Ishikawa (cell line): ENCODE measurements around the gene SHQ1.

Experiments
- CEBPB ChIP-seq: IDR thresholded peaks from 2 replicates; pipeline ENCODE4 v1.6.1; 2012
- CREB1 ChIP-seq: IDR thresholded peaks from 2 replicates; pipeline ENCODE4 v1.6.1; 2012; ENCODE audit warnings: low read depth
- EGR1 ChIP-seq: IDR thresholded peaks from 2 replicates; pipeline ENCODE4 v1.6.1; 2012
- EP300 ChIP-seq: IDR thresholded peaks from 2 replicates; pipeline ENCODE4 v1.6.1; 2012; ENCODE audit warnings: borderline replicate concordance
- FOXM1 ChIP-seq: IDR thresholded peaks from 2 replicates; pipeline ENCODE4 v1.6.1; 2012; ENCODE audit warnings: low read depth, borderline replicate concordance
- MAX ChIP-seq: IDR thresholded peaks from 2 replicates; pipeline ENCODE4 v1.6.1; 2012
- NFIC ChIP-seq: IDR thresholded peaks from 2 replicates; pipeline ENCODE4 v1.6.1; 2012
- RAD21 ChIP-seq: IDR thresholded peaks from 2 replicates; pipeline ENCODE4 v1.6.1; 2012; ENCODE audit warnings: low read depth
- REST ChIP-seq: IDR thresholded peaks from 2 replicates; pipeline ENCODE4 v1.6.1; 2012; ENCODE audit warnings: low read depth, mild to moderate bottlenecking
- TAF1 ChIP-seq: IDR thresholded peaks from 2 replicates; pipeline ENCODE4 v1.6.1; 2012; ENCODE audit warnings: low read depth, mild to moderate bottlenecking
- TCF12 ChIP-seq: IDR thresholded peaks from 2 replicates; pipeline ENCODE4 v1.6.1; 2012; ENCODE audit warnings: low read depth
- TEAD4 ChIP-seq: IDR thresholded peaks from 2 replicates; pipeline ENCODE4 v1.6.1; 2012
- USF1 ChIP-seq: IDR thresholded peaks from 2 replicates; pipeline ENCODE4 v1.6.1; 2012
- YY1 ChIP-seq: IDR thresholded peaks from 2 replicates; pipeline ENCODE4 v1.6.1; 2012; ENCODE audit warnings: low read depth
- ZBTB7A ChIP-seq: IDR thresholded peaks from 2 replicates; pipeline ENCODE4 v1.6.1; 2012; ENCODE audit warnings: low read depth

Gene SHQ1

GRCh38 chr3:72768936-72769335 lies 79.3 kb downstream of the SHQ1 start:
- TF ChIP-seq TCF12, result no peak
- TF ChIP-seq RAD21, result no peak
- TF ChIP-seq ZBTB7A, result no peak
- TF ChIP-seq CEBPB, result no peak
- no peak for TF ChIP-seq CREB1
- TF ChIP-seq USF1, result no peak
- no peak for TF ChIP-seq EGR1

- TF ChIP-seq TCF12 (no peak), TAF1 (no peak), REST (no peak), EGR1 (no peak), USF1 (no peak), YY1 (no peak), MAX (no peak), CEBPB (no peak), CREB1 (no peak), TEAD4 (no peak), ZBTB7A (no peak), EP300 (no peak), FOXM1 (no peak), RAD21 (no peak)
Measured at GRCh38 chr3:72768481-72768880, 79.8 kb downstream of the SHQ1 start.

GRCh38 chr3:72768006-72768441 lies 80.2 kb downstream of the SHQ1 start:
- TF ChIP-seq TCF12 (no peak), MAX (no peak), RAD21 (no peak), EGR1 (no peak), ZBTB7A (no peak), REST (no peak), TAF1 (no peak), CEBPB (no peak), TEAD4 (no peak), FOXM1 (no peak), USF1 (no peak), NFIC (no peak), EP300 (no peak)

- TF ChIP-seq FOXM1 (no peak), TEAD4 (no peak), EP300 (no peak), CEBPB (no peak), TCF12 (no peak), TAF1 (no peak), ZBTB7A (no peak), MAX (no peak), RAD21 (no peak), REST (no peak), USF1 (no peak), NFIC (no peak), CREB1 (no peak), EGR1 (no peak), YY1 (no peak)
Measured at GRCh38 chr3:72766866-72767265, 81.4 kb downstream of the SHQ1 start.
